Fibroblast of upper back skin (primary cell): ENCODE measurements around the gene SF3A1.
A peak's percentile ranks its signal among the peaks of the same experiment; 100 is the strongest.

Source experiments
- DNase-seq: peaks from one replicate; pipeline ENCODE4 v3.0.0-alpha.2; 2013

The SF3A1 gene

GRCh38 chr22:30321461-30321860 is 35.2 kb downstream of the SF3A1 start:
- no peak for DNase-seq

GRCh38 chr22:30320021-30320556 is 36.6 kb downstream of the SF3A1 start:
- no peak for DNase-seq

GRCh38 chr22:30318799-30319419 is 37.8 kb downstream of the SF3A1 start:
- no peak for DNase-seq

- no peak for DNase-seq
Observed at GRCh38 chr22:30317778-30318177, 38.9 kb downstream of the SF3A1 start.

GRCh38 chr22:30315962-30316576 is 40.6 kb downstream of the SF3A1 start:
- DNase-seq, result no peak

GRCh38 chr22:30314915-30315314 is 41.8 kb downstream of the SF3A1 start:
- DNase-seq, result no peak

GRCh38 chr22:30313527-30314363 is 42.9 kb downstream of the SF3A1 start:
- no peak for DNase-seq

- peak; percentile 59 for DNase-seq
Observed at GRCh38 chr22:30312053-30312452, 44.6 kb downstream of the SF3A1 start.

GRCh38 chr22:30310881-30311771 is 45.6 kb downstream of the SF3A1 start:
- DNase-seq, result peak; percentile 36

GRCh38 chr22:30309951-30310741 is 46.5 kb downstream of the SF3A1 start:
- DNase-seq, result no peak

GRCh38 chr22:30308518-30309230 is 48.0 kb downstream of the SF3A1 start:
- DNase-seq, result peak; percentile 59

- DNase-seq, result no peak
Observed at GRCh38 chr22:30308093-30308492, 48.6 kb downstream of the SF3A1 start.

- DNase-seq, result no peak
Observed at GRCh38 chr22:30307041-30307574, 49.6 kb downstream of the SF3A1 start.

GRCh38 chr22:30306627-30307011 is 50.1 kb downstream of the SF3A1 start:
- DNase-seq, result no peak

- DNase-seq, result no peak
Observed at GRCh38 chr22:30305906-30306626, 50.6 kb downstream of the SF3A1 start.

GRCh38 chr22:30305519-30305905 is 51.2 kb downstream of the SF3A1 start:
- DNase-seq, result no peak

- DNase-seq, result no peak
Observed at GRCh38 chr22:30304495-30305244, 52.0 kb downstream of the SF3A1 start.

- no peak for DNase-seq
Observed at GRCh38 chr22:30302810-30303138, 53.9 kb downstream of the SF3A1 start.

- DNase-seq, result peak; percentile 82
Observed at GRCh38 chr22:30301995-30302809, 54.5 kb downstream of the SF3A1 start.
